Measurements from ENCODE around the gene RNF121.

Gene RNF121

DNA sequence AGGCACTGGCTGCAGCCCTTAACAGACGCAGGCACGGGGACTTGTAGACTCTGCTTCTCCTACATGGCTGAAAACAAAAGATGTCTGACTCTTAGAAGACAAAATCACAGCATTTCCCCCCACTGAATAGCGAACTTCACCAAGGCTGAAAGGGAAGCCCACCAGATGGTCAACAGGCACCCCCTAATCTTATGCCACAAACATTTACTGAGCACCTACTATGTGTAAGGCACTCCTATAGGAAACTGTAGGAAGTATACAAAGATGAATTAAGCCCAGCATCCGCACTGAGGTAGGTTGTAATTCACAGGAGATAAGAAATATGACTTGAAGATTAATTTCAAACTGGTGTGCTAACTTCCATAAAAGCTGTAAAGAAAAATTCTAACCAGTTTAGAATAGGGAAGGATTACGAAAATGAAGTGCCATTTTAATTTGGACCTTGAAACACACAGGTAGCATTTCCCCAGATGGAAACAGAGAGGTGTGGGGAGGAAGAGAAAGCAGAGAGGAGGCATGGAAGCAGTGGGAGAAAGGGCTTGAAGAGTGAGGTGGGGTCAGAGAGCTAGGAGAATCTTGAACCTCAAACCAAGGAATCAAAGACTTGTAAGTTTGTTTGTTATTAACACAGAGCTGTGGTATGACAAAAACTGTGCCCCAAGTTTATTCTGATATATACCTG, 113.4 kb downstream of the RNF121 start:
- Histone ChIP-seq H3K36me3 (peaks cover 9% of the 10 kb centered on the region), H3K27ac (peak overlapping the region; percentile 91), H3K4me1 (ENCODE audit: control insufficient read depth in 1 of 2, insufficient read depth in 1 of 2, low read depth in 1 of 2, low read length in 1 of 2) (peaks cover 40 to 43% of the 10 kb centered on the region in 2 experiments), H3K9me3 (no peaks in the 10 kb centered on the region), H3K4me3 (ENCODE audit: low read depth in 1 of 2, low read length in 1 of 2) (peak overlapping the region; percentile 63 to 64), H3K27me3 (no peaks in the 10 kb centered on the region)
- TF ChIP-seq CTCF (IDR thresholded peaks at IDR 0.05), result no peak

- TF ChIP-seq CTCF (IDR thresholded peaks at IDR 0.05), result no peak
- Histone ChIP-seq H3K4me1 (ENCODE audit: control insufficient read depth in 1 of 2, insufficient read depth in 1 of 2, low read depth in 1 of 2, low read length in 1 of 2) (peaks cover 19 to 21% of the 10 kb centered on the region in 2 experiments), H3K36me3 (peaks cover 23% of the 10 kb centered on the region), H3K9me3 (no peaks in the 10 kb centered on the region), H3K27me3 (no peaks in the 10 kb centered on the region), H3K4me3 (ENCODE audit: low read depth in 1 of 2, low read length in 1 of 2) (no peak overlapping the region), H3K27ac (no peak overlapping the region)
Observed at GRCh38 chr11:72045849-72046248, 117.0 kb downstream of the RNF121 start.
